GM12864 (cell line): ENCODE results near the gene PLGRKT.
"Not testable (repeated sequence)": the region's sequence is repeated elsewhere in the genome, so short reads cannot be mapped to it uniquely, and the experiment has no call there.

Experiments
- DNase-seq: peaks from one replicate; pipeline ENCODE4 v3.0.0-alpha.2; 2011; ENCODE audit warnings: low read depth
- H3K4me3 ChIP-seq: 2 replicates; pipeline ENCODE4 v1.5.1; 2011; ENCODE audit warnings: mild to moderate bottlenecking, low read depth, low read length, control low read depth
- TF ChIP-seq, protein P1 (sequence below): IDR thresholded peaks from 2 replicates; pipeline ENCODE4 v1.5.1; 2011; ENCODE audit warnings: low read depth, mild to moderate bottlenecking, moderate library complexity, low read length, control low read depth, inconsistent platforms; ENCODE audit errors: missing control alignments

Gene PLGRKT

GRCh38 chr9:5355817-5356216, 81.9 kb downstream of the PLGRKT start:
- DNase-seq = no peak
- TF ChIP-seq, protein P1, sequence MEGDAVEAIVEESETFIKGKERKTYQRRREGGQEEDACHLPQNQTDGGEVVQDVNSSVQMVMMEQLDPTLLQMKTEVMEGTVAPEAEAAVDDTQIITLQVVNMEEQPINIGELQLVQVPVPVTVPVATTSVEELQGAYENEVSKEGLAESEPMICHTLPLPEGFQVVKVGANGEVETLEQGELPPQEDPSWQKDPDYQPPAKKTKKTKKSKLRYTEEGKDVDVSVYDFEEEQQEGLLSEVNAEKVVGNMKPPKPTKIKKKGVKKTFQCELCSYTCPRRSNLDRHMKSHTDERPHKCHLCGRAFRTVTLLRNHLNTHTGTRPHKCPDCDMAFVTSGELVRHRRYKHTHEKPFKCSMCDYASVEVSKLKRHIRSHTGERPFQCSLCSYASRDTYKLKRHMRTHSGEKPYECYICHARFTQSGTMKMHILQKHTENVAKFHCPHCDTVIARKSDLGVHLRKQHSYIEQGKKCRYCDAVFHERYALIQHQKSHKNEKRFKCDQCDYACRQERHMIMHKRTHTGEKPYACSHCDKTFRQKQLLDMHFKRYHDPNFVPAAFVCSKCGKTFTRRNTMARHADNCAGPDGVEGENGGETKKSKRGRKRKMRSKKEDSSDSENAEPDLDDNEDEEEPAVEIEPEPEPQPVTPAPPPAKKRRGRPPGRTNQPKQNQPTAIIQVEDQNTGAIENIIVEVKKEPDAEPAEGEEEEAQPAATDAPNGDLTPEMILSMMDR = no peak

GRCh38 chr9:5355226-5355625, 82.5 kb downstream of the PLGRKT start:
- DNase-seq = no peak
- no peak overlapping the region for H3K4me3 ChIP-seq
- TF ChIP-seq, protein P1 = no peak

More at GRCh38 chr9:5355817-5356216, 81.9 kb downstream of the PLGRKT start:
- H3K4me3 ChIP-seq = no peak overlapping the region

DNA sequence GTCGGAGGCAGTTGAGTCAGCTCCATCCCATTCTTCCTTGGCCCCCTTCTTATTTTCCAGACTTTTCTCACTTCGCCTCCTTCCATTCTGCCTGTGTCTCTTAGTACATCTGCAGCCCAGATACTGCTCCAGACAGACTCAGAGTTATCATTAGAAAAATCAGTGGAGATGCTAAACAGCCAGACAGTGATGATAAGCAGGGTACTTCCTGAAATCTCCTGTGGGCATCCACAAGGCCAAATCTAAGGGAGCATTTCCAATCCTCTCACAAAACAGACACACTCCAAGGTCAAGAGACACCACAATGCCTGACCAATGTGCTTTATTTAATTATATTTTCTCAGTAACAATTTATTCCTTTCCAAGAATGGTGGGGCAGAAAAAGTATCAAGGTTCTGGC, 83.5 kb downstream of the PLGRKT start:
- TF ChIP-seq, protein P1 = no peak
- no peak for DNase-seq
- H3K4me3 ChIP-seq = no peak overlapping the region

DNA sequence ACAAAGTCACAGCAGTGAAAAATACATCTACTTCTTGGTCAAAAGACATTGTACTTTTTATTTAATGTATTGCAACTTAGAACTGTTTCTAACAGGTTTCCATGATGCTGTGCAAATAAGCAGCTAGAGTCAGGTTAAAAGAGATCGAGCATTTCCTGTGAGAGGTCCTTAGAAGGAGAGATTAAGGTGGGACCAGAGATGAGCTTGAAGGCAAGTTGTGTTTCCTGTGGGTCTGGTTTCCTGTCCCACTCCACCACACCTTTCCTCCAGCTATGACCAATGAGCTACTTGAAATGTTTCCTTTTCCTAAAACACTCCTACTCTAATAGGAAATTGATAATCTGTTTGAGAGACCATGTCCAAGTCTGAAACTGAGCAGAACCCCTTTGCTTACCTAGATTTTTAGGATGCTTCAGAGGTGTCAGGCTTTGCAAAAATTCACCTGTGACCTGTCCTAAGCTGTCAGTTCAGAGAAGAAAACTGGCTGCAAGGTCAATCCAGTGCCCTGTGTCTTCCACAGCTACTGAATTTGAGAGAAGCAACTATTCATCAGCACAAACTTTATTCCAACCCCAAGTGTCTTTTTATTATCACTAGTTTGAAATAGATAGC, 85.0 kb downstream of the PLGRKT start:
- TF ChIP-seq, protein P1 = no peak
- no peak overlapping the region for H3K4me3 ChIP-seq
- DNase-seq = no peak

- not testable (repeated sequence) for DNase-seq, H3K4me3 ChIP-seq
These were observed 98.4 kb downstream of the PLGRKT start, which contains the start of gene RLN1 for GRCh38 chr9:5338992-5339981. RLN1 (minus strand) TSS chr9:5339876; CDS start chr9:5339746, 130 bp downstream.

GRCh38 chr9:5336688-5337087, 101.0 kb downstream of the PLGRKT start:
- TF ChIP-seq, protein P1 = no peak
- H3K4me3 ChIP-seq = no peak overlapping the region
- DNase-seq = no peak

DNA sequence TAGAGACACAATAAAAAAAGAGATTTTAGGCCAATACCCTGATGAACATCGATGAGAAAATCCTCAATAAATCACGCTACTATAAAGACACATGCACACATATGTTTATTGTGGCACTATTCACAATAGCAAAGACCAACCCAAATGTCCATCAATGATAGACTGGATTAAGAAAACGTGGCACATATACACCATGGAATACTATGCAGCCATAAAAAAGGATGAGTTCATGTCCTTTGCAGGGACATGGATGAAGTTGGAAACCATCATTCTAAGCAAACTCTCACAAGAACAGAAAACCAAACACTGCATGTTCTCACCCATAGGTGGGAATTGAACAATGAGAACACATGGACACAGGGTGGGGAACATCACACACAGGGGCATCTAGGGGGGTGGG, 106.4 kb downstream of the PLGRKT start:
- DNase-seq, H3K4me3 ChIP-seq: not testable (repeated sequence)
